Spleen (tissue), 11 donors: ENCODE results near the gene TBC1D24. TPM values are rescaled to one million over a fixed set of nuclear protein-coding genes. Genes with fewer than 3 reads are reported as not detected.
"Not testable (repeated sequence)": the region's sequence is repeated elsewhere in the genome, so short reads cannot be mapped to it uniquely, and the experiment has no call there.

Experiments used
- DNase-seq: peaks from one replicate; pipeline ENCODE4 v3.0.0-alpha.2; 2020
- H3K27ac ChIP-seq, 8 donors: fragments of 200-600 bp; sonication (generic) in 7 of 8; 1 replicate in 4 of 8; 2 replicates in 4 of 8; pipeline versions ENCODE4 v1.5.0 to v1.8.0; 2016 to 2021; ENCODE audit warnings: inconsistent platforms in 4 of 8, mild to moderate bottlenecking in 4 of 8, moderate library complexity in 1 of 8
- H3K27me3 ChIP-seq, 7 donors: fragments of 200-600 bp; sonication (generic) in 6 of 7; replicated peaks in 1 of 7; 1 replicate in 4 of 7; 2 replicates in 3 of 7; pipeline versions ENCODE4 v1.5.0 to v1.8.0; 2016 to 2021; ENCODE audit warnings: inconsistent platforms in 3 of 7, mild to moderate bottlenecking in 1 of 7
- H3K36me3 ChIP-seq, 6 donors: fragments of 200-600 bp; sonication (generic) in 5 of 6; 1 replicate in 4 of 6; 2 replicates in 2 of 6; pipeline versions ENCODE4 v1.5.0 to v1.8.0; 2016 to 2021; ENCODE audit warnings: inconsistent platforms in 2 of 6
- H3K4me1 ChIP-seq, 6 donors: fragments of 200-600 bp; sonication (generic) in 5 of 6; 1 replicate in 3 of 6; 2 replicates in 3 of 6; pipeline versions ENCODE4 v1.5.0 to v1.8.0; 2016 to 2021; ENCODE audit warnings: inconsistent platforms in 3 of 6
- H3K4me3 ChIP-seq, 8 donors: fragments of 200-600 bp; sonication (generic) in 7 of 8; 1 replicate in 4 of 8; 2 replicates in 4 of 8; pipeline versions ENCODE4 v1.5.0 to v1.8.0; 2016 to 2021; ENCODE audit warnings: inconsistent platforms in 4 of 8, mild to moderate bottlenecking in 4 of 8, moderate library complexity in 2 of 8
- H3K9me3 ChIP-seq, 8 donors: fragments of 200-600 bp; sonication (generic) in 7 of 8; 1 replicate in 4 of 8; 2 replicates in 4 of 8; pipeline versions ENCODE4 v1.5.0 to v1.8.0; 2016 to 2021; ENCODE audit warnings: inconsistent platforms in 4 of 8
- CTCF ChIP-seq, 11 experiments: fragments of 200-600 bp in 7 of 11; fragments of 450-650 bp in 4 of 11; sonication (generic) in 4 of 11; IDR thresholded peaks in 8 of 11; conservative IDR thresholded peaks in 3 of 11; 1 replicate in 7 of 11; 2 replicates in 4 of 11; pipeline versions ENCODE4 v1.4.0 to v1.8.0; 2016 to 2021; ENCODE audit warnings: antibody characterized with exemption in 11 of 11, inconsistent platforms in 4 of 11, mild to moderate bottlenecking in 1 of 11
- POLR2A ChIP-seq, 3 donors: fragments of 450-650 bp; IDR thresholded peaks; one replicate each; pipeline ENCODE4 v1.5.1; 2017; ENCODE audit warnings: antibody characterized with exemption in 3 of 3, mild to moderate bottlenecking in 1 of 3
- POLR2AphosphoS5 ChIP-seq, 3 donors: sonication (generic); formaldehyde crosslinking; IDR thresholded peaks; one replicate each; pipeline ENCODE4 v1.5.1; 2017; ENCODE audit warnings: antibody characterized with exemption in 3 of 3
- WGBS, 5 donors: extraction: QIAGEN DNeasy Blood & Tissue Kit in 3 of 5; methylation state at CpG; one replicate each; pipeline versions ENCODE4 v1.1.5 to v1.1.7; 2013 to 2018; 5-methylcytosine and 5-hydroxymethylcytosine counted together
- intact Hi-C: fragments of 100-400 bp; cut with DNase I; formaldehyde crosslinking; loops from one replicate; pipeline ENCODE4 v1.15.0; 2023; ENCODE audit warnings: low total_unique reads
- polyA plus RNA-seq, 3 donors: library from polyadenylated mRNA; stranded (reverse); fragments of 200-250 nt; gene quantifications; one replicate each; pipeline ENCODE4 v1.2.1, GENCODE V29; 2013
- total RNA-seq, 7 donors: library from RNA; depleted of rRNA in 3 of 7; stranded (reverse); fragments of >200 nt in 3 of 7; fragmentation: NEBNext Ultra II Directional in 4 of 7; extraction: Animal tissue kit (Norgen Biotek cat#: 25700) in 4 of 7; gene quantifications; one replicate each; pipeline versions ENCODE4 v1.1.0 to v1.2.1, GENCODE V29; 2016 to 2021
- donor health status: healthy with polysubstance abuse.
- donor health status: DM: no; HTN: no; CAD: no; lungs with moderate emphysema.
- donor health status: DM: no; HTN: no; CAD: no.
- donor health status: Bipolar disorder and iron deficiency.
- donor health status: healthy.
- donor health status: DM: no; HTN: no; CAD: no.
- donor health status: DM: yes; HTN: yes; CAD: no.

Gene TBC1D24
- total and polyA plus RNA-seq, 10 donors = 2.2 to 15.3 (median 11.3) TPM

GRCh38 chr16:2429771-2430663 lies 44.9 kb upstream of the TBC1D24 start:
- no peaks in the 10 kb centered on the region for H3K9me3 ChIP-seq
- peaks cover 0 to 39% (median 14%) of the 10 kb centered on the region in 6 donors for H3K36me3 ChIP-seq
- WGBS, 5 donors = 3 to 7% (median 4%) methylated on average over 27 to 46 of the region's 46 CpGs
- TF ChIP-seq POLR2A (IDR thresholded peaks at IDR 0.05) = no peak
- TF ChIP-seq CTCF (IDR thresholded peaks at IDR 0.05 in 8 of 11, conservative IDR thresholded peaks at IDR 0.05 in 3 of 11) = peak in 2 of 11 experiments; percentile 6 to 21
- TF ChIP-seq POLR2AphosphoS5 (IDR thresholded peaks at IDR 0.05) = no peak
- H3K27ac ChIP-seq = peak overlapping the region in 7 of 8 donors; percentile 58 to 89 (median 79)
- peak overlapping the region; percentile 55 to 92 (median 86) for H3K4me3 ChIP-seq
- no peaks in the 10 kb centered on the region for H3K27me3 ChIP-seq
- intact Hi-C loops = loop anchor here (10.0 kb wide), 1 partner anchor 65 kb away; no protein-coding TSS in a partner anchor
- H3K4me1 ChIP-seq = peaks cover 7 to 33% (median 21%) of the 10 kb centered on the region in 6 donors
- peak; percentile 70 for DNase-seq

GRCh38 chr16:2432286-2432685 lies 42.6 kb upstream of the TBC1D24 start:
- WGBS, 5 donors = 96 to 99% (median 97%) methylated on average over 6 of the region's 6 CpGs
- H3K27me3 ChIP-seq = no peaks in the 10 kb centered on the region
- H3K4me3 ChIP-seq = no peak overlapping the region
- intact Hi-C loops = loop anchor here (10.0 kb wide), 1 partner anchor 63 kb away; no protein-coding TSS in a partner anchor
- TF ChIP-seq CTCF (IDR thresholded peaks at IDR 0.05 in 8 of 11, conservative IDR thresholded peaks at IDR 0.05 in 3 of 11) = no peak
- no peak for TF ChIP-seq POLR2AphosphoS5 (IDR thresholded peaks at IDR 0.05)
- no peak for TF ChIP-seq POLR2A (IDR thresholded peaks at IDR 0.05)
- no peak overlapping the region for H3K27ac ChIP-seq
- H3K9me3 ChIP-seq = no peaks in the 10 kb centered on the region
- H3K36me3 ChIP-seq = peaks cover 0 to 60% (median 22%) of the 10 kb centered on the region in 6 donors
- H3K4me1 ChIP-seq = peaks cover 7 to 33% (median 21%) of the 10 kb centered on the region in 6 donors
- peak; percentile 36 for DNase-seq

GRCh38 chr16:2432801-2433505 lies 42.0 kb upstream of the TBC1D24 start:
- H3K9me3 ChIP-seq = no peaks in the 10 kb centered on the region
- 89 to 94% (median 93%) methylated on average over 13 to 15 of the region's 15 CpGs for WGBS, 5 donors
- H3K4me3 ChIP-seq = no peak overlapping the region
- H3K4me1 ChIP-seq = peaks cover 7 to 29% (median 21%) of the 10 kb centered on the region in 6 donors
- H3K36me3 ChIP-seq = peaks cover 0 to 67% (median 24%) of the 10 kb centered on the region in 6 donors
- no peaks in the 10 kb centered on the region for H3K27me3 ChIP-seq
- intact Hi-C loops = loop anchor here (10.0 kb wide), 1 partner anchor 62 kb away; no protein-coding TSS in a partner anchor
- TF ChIP-seq POLR2AphosphoS5 (IDR thresholded peaks at IDR 0.05) (no peak), POLR2A (IDR thresholded peaks at IDR 0.05) (no peak), CTCF (IDR thresholded peaks at IDR 0.05 in 8 of 11, conservative IDR thresholded peaks at IDR 0.05 in 3 of 11) (no peak)
- H3K27ac ChIP-seq = no peak overlapping the region
- DNase-seq = peak; percentile 50

GRCh38 chr16:2435236-2435635 lies 39.7 kb upstream of the TBC1D24 start:
- H3K4me1 ChIP-seq = peaks cover 3 to 18% (median 7%) of the 10 kb centered on the region in 6 donors
- WGBS, 5 donors = 84 to 97% (median 94%) methylated on average over 3 to 4 of the region's 4 CpGs
- H3K27me3 ChIP-seq, H3K4me3 ChIP-seq, H3K27ac ChIP-seq, H3K9me3 ChIP-seq: not testable (repeated sequence)
- peaks cover 0 to 90% (median 25%) of the 10 kb centered on the region in 6 donors for H3K36me3 ChIP-seq
- intact Hi-C loops = loop anchor here (10.0 kb wide), 1 partner anchor 60 kb away; no protein-coding TSS in a partner anchor
- DNase-seq = peak; percentile 9
